ENCODE results near the gene HTT.

The HTT gene

DNA sequence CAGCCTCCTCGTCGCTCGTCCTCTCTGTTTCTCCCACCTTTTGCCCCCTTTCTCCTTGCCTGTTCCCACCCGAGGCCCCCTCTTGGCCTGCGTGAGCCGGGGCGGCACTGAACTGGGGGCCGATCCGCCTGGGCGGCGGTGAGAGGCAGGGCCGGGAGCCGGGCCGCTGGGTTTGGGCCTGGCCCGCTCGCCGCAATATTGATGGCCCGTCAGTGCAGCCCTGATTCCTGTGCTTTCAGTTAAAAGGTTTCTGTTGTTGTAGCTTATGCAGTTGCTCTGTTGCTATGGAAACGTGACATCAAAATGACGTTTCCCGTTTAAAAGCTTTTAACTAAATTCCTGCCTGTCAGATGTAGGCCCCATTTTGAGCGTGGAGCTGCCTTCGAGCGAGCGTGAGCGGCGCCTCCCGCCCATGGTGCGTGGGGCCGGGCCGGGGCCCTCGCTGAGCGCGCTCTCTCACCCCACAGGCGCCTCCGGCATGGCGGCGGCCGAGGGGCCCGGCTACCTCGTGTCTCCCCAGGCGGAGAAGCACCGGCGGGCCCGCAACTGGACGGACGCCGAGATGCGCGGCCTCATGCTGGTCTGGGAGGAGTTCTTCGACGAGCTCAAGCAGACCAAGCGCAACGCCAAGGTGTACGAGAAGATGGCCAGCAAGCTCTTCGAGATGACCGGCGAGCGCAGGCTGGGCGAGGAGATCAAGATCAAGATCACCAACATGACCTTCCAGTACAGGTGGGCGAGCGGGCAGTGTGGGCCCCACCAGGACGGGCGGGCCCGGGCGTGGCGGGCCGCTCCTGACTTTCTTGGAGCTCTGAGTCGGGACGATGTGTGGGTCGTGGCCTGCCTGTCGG, 174.6 kb downstream of the HTT start, which contains the start of gene MSANTD1:
Gene MSANTD1 (plus strand): TSS at position 349 of the 851 bp plus-strand sequence. CDS start 64 bp downstream, at position 413.
- DNase-seq (ENCODE audit: low read depth), result no peak

DNA sequence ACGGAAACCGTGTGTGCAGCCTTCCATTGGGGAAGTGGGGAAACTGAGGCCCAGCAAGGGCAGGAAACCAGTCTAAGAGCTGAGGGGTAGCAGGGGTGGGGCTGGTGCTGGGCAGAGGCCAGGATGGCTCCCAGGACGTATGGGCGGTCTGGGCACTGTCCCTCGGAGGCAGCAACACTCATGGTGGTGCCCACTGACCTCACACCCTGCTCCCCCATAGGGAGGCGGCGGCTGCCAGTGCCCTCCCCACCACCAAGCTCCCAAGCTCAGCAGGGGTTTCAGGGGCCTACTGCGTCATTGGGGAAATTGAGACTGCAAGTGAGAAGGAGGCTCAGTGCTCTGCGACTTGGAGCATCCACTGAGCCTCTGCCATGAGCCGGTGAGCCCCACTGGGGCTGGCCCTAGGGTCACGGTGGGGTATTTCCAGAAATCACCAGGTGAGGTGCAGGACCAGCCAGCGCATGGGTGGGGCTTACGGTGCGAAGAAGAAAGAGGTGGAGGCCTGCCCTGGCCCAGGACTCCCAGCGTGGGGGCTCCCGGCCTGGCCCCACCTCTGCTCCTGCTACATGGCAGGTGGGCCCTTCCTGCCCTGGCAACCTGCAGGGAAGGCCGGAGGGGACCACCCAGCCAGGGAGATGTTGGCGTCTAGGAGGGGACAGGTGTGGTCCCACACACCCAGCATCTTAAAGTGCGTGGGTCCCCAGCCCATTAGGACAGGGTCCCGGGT, 175.4 kb downstream of the HTT start:
- DNase-seq (ENCODE audit: low read depth), result no peak

- DNase-seq (ENCODE audit: low read depth), result no peak
Measured at GRCh38 chr4:3250438-3250955, 176.0 kb downstream of the HTT start.

- DNase-seq (ENCODE audit: low read depth), result no peak
Measured at GRCh38 chr4:3250956-3251690, 176.6 kb downstream of the HTT start.

DNA sequence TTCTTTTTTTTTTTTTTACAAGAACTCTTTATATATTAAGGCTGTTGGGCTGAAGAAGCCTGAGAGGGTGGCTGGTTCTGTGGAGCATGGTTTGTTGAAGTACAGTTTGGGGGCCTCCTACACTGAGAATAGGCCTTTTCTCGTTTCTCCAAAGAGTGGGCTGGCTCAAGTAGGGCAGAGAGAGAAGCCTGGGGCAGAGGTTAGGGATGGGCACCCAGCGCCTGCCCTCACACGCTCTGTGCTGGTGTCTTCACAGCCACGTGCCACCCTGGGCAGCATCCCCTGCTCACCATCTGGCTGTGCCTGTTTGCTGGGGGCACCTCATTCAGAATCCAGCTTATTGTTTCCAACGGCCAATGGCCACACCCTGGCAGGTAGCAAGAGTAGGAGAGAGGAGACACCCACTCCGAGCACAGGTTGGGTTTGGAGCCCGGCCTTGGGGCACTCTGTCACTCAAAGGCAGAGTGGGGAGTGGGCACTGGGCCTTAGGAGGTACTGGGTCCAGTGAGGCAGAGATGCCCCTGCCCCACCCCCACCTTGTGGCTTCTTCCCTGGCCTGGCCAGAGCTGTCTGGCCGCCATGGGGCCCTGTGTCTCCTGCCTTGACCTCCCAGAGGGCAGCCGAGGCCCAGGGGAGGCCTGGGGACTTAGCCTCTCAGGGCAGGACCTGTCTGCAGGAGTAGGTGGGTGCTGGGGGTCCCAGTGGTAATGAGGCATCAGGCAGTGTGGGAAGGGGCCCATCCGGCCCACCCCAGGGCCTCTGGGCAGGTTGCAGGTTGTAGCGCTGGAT, 177.4 kb downstream of the HTT start:
- DNase-seq (ENCODE audit: low read depth), result no peak

DNA sequence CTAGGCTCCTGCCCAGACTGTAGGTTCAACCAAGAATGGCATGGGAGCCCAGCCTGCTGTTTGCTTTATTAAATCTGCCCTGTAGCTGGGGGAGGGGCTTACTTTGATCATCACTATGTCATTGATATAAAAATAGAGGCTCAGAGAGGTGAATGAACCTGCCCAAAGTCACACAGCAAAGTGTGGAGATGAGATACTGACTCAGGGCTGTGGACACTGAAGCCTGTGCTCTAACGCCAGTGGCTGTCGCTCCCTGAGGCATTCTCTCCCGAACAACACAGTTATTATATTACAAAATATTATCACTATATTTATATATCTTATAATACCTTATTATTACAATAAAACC, 178.0 kb downstream of the HTT start:
- no peak for DNase-seq (ENCODE audit: low read depth)

- no peak for DNase-seq (ENCODE audit: low read depth)
Measured at GRCh38 chr4:3252831-3253641, 178.6 kb downstream of the HTT start.

GRCh38 chr4:3253808-3254207, 179.3 kb downstream of the HTT start:
- no peak for DNase-seq (ENCODE audit: low read depth)

- DNase-seq (ENCODE audit: low read depth), result no peak
Measured at GRCh38 chr4:3254302-3255131, 180.0 kb downstream of the HTT start.

DNA sequence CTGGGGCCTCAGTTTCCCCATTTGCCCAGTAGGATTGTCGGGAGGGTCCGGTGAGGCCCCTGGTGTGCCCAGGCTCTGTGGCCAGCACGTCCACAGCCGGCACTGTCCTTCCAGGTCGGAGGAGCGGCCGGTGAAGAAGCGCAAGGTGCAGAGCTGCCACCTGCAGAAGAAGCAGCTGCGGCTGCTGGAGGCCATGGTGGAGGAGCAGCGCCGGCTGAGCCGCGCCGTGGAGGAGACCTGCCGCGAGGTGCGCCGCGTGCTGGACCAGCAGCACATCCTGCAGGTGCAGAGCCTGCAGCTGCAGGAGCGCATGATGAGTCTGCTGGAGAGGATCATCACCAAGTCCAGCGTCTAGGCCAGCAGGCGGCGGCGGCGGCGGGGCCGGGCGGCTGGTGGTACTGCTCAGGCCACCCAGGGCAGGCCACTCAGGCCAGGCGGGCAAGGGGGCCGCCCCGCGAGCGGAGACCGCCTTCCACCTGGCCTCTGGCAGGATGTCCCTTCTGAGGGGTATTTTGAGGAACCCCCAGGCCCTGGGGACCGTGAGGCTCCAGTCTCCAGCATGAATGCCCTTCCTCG, 181.2 kb downstream of the HTT start:
- DNase-seq (ENCODE audit: low read depth), result no peak

DNA sequence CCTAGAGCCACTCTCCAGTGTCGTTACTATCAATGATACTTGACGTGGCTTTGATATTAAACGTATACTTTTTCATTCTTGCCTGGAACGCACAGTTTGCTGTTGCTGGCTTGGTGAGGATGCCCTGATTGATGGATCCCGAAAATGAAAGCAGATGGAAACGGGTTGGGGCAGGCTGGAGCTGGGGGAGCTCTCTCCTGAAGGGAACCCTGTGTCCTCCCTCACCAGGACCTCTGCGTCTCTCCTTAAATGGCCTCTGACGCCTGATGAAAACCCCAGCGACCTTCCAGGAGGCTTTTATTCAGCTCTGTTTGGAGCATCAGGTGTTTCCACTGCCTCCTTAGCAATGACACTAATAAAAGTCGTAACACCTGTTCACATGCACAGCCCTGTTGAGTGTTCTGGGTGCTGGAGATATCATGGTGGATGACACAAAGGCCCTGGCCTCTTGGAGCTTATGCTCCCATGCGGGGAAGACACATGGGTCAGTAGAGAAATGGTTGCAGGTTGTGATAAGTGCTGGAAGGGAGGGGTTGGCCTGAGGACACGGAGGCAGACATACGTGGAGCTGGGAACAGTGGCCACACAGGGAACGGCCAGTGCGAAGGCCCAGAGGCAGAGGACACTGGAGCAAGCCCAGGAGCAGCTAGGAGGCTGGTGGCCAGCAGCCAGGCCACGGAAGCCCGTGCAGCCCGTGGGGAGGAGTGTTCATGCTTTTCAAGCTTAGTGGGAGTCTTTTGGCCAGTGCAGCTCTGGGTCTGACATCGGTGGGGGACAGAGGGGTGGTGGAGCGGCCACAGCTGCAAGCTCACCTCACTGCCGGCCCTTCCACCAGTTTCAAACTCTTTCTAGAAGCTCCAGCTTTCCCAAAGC, 182.0 kb downstream of the HTT start:
- DNase-seq (ENCODE audit: low read depth), result no peak

- DNase-seq (ENCODE audit: low read depth), result no peak
Measured at GRCh38 chr4:3257103-3257555, 182.6 kb downstream of the HTT start.

GRCh38 chr4:3257556-3258482, 183.3 kb downstream of the HTT start:
- no peak for DNase-seq (ENCODE audit: low read depth)

GRCh38 chr4:3261411-3262207, 187.1 kb downstream of the HTT start:
- no peak for DNase-seq (ENCODE audit: low read depth)

- no peak for DNase-seq (ENCODE audit: low read depth)
Measured at GRCh38 chr4:3262208-3263052, 187.9 kb downstream of the HTT start.
